OCI-LY3 (cell line): Measurements from ENCODE around the gene PXDN.

ENCODE experiments used
- H2AFZ ChIP-seq: fragments of 200-600, 300-600 bp; shearing (Covaris generic); 2 replicates; pipeline ENCODE4 v1.6.0; 2014; ENCODE audit warnings: antibody characterized with exemption, low read depth, low read length
- H3K27ac ChIP-seq: fragments of 200-600, 300-600 bp; sonication (generic); 2 replicates; pipeline ENCODE4 v1.5.1; 2014; ENCODE audit warnings: mild to moderate bottlenecking, low read length, moderate library complexity, mixed read lengths
- H3K27me3 ChIP-seq: fragments of 200-600, 300-600 bp; sonication (generic); 2 replicates; pipeline ENCODE4 v1.6.1; 2014; ENCODE audit warnings: low read depth, low read length, mixed read lengths
- H3K36me3 ChIP-seq: fragments of 200-600, 300-600 bp; sonication (generic); replicated peaks from 2 replicates; pipeline ENCODE3; 2014; ENCODE audit warnings: low read depth, low read length, mixed read lengths
- H3K4me1 ChIP-seq: fragments of 300-600, 200-600 bp; sonication (generic); 2 replicates; pipeline ENCODE4 v1.6.1; 2014; ENCODE audit warnings: low read length, mixed read lengths
- H3K4me2 ChIP-seq: fragments of 200-600, 300-600 bp; sonication (generic); 2 replicates; pipeline ENCODE4 v1.6.1; 2014; ENCODE audit warnings: low read length, mixed read lengths
- H3K4me3 ChIP-seq: fragments of 300-600, 200-600 bp; sonication (generic); 2 replicates; pipeline ENCODE4 v1.5.1; 2014; ENCODE audit warnings: antibody characterized with exemption, mild to moderate bottlenecking, low read length, moderate library complexity
- H3K79me2 ChIP-seq: fragments of 300-600, 200-600 bp; shearing (Covaris generic); 2 replicates; pipeline ENCODE4 v1.6.1; 2014; ENCODE audit warnings: mild to moderate bottlenecking, low read length, mixed read lengths
- H3K9ac ChIP-seq: fragments of 300-600, 200-600 bp; shearing (Covaris generic); 2 replicates; pipeline ENCODE4 v1.6.0; 2014; ENCODE audit warnings: mild to moderate bottlenecking, low read length, moderate library complexity
- H3K9me3 ChIP-seq: fragments of 200-600, 300-600 bp; shearing (Covaris generic); 2 replicates; pipeline ENCODE4 v1.6.1; 2014; ENCODE audit warnings: low read length, mixed read lengths; ENCODE audit not compliant: insufficient read depth
- H4K20me1 ChIP-seq: fragments of 200-600, 300-600 bp; sonication (generic); 2 replicates; pipeline ENCODE4 v1.6.1; 2016; ENCODE audit warnings: low read length, mixed read lengths; ENCODE audit not compliant: insufficient read depth
- EZH2phosphoT487 ChIP-seq: fragments of 200-600 bp; shearing (Covaris generic); IDR thresholded peaks from 2 replicates; pipeline ENCODE4 v1.6.1; 2018; ENCODE audit warnings: antibody characterized with exemption, mixed run types, low read depth
- TF ChIP-seq, protein P1 (sequence below): fragments of 200-600, 300-600 bp; sonication (generic); IDR thresholded peaks from 2 replicates; pipeline ENCODE4 v1.5.1; 2014; ENCODE audit warnings: antibody characterized with exemption, low read length, low read depth

Gene PXDN

GRCh38 chr2:1634681-1635341 is 109.5 kb downstream of the PXDN start:
- Histone ChIP-seq H4K20me1 (no peaks in the 10 kb centered on the region), H3K9me3 (no peaks in the 10 kb centered on the region), H3K9ac (no peak overlapping the region), H3K27ac (no peak overlapping the region), H3K27me3 (no peaks in the 10 kb centered on the region), H2AFZ (no peak overlapping the region), H3K36me3 (peaks cover 89% of the 10 kb centered on the region), H3K79me2 (no peaks in the 10 kb centered on the region), H3K4me1 (no peaks in the 10 kb centered on the region), H3K4me3 (no peak overlapping the region), H3K4me2 (no peak overlapping the region)
- TF ChIP-seq, protein P1, sequence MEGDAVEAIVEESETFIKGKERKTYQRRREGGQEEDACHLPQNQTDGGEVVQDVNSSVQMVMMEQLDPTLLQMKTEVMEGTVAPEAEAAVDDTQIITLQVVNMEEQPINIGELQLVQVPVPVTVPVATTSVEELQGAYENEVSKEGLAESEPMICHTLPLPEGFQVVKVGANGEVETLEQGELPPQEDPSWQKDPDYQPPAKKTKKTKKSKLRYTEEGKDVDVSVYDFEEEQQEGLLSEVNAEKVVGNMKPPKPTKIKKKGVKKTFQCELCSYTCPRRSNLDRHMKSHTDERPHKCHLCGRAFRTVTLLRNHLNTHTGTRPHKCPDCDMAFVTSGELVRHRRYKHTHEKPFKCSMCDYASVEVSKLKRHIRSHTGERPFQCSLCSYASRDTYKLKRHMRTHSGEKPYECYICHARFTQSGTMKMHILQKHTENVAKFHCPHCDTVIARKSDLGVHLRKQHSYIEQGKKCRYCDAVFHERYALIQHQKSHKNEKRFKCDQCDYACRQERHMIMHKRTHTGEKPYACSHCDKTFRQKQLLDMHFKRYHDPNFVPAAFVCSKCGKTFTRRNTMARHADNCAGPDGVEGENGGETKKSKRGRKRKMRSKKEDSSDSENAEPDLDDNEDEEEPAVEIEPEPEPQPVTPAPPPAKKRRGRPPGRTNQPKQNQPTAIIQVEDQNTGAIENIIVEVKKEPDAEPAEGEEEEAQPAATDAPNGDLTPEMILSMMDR: no peak
- no peak for TF ChIP-seq EZH2phosphoT487

DNA sequence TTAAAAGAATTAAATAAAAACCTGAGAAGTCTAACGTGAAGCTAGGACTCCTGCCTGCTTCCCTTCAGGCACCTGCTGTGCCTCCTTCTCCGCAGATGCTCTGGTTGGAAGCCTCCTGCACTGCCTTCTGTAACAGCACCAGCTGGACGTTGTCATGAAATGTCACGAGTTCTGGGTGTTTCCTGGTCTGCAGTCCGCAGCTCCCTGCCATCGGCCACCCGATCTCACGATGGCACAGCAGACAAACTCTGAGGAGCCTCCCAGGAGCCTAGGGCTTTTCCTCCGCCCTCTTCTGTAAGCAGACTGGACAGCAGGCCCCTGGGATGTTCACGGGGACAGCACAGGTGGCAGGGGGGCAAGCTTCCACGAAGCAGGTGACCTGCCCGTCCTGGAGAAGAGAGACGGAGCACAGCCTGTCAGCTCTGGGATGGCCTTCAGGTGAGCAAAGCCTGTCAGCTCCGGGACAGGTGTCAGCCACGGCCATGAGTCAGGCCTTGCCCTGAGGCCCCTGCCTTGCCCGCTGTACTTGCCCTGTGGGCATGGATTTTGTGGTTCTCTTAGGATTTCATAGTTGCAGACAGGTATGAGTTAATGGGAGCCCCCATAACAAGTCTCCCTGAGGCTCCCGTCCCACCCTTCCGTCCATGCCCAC is 110.3 kb downstream of the PXDN start:
- Histone ChIP-seq H3K4me1 (no peaks in the 10 kb centered on the region), H3K36me3 (peaks cover 90% of the 10 kb centered on the region), H3K9me3 (no peaks in the 10 kb centered on the region), H4K20me1 (no peaks in the 10 kb centered on the region), H2AFZ (no peak overlapping the region), H3K79me2 (no peaks in the 10 kb centered on the region), H3K4me2 (no peak overlapping the region), H3K27me3 (no peaks in the 10 kb centered on the region), H3K4me3 (no peak overlapping the region), H3K9ac (no peak overlapping the region), H3K27ac (no peak overlapping the region)
- TF ChIP-seq EZH2phosphoT487: no peak
- TF ChIP-seq, protein P1: no peak

GRCh38 chr2:1633092-1633671 is 111.1 kb downstream of the PXDN start:
- no peak overlapping the region for H3K4me2 ChIP-seq

GRCh38 chr2:1632510-1632909 is 111.8 kb downstream of the PXDN start:
- Histone ChIP-seq H3K4me1 (no peaks in the 10 kb centered on the region), H3K9ac (no peak overlapping the region), H3K79me2 (no peaks in the 10 kb centered on the region), H3K36me3 (peaks cover 84% of the 10 kb centered on the region), H2AFZ (no peak overlapping the region), H3K4me2 (no peak overlapping the region), H4K20me1 (no peaks in the 10 kb centered on the region), H3K9me3 (no peaks in the 10 kb centered on the region), H3K27ac (no peak overlapping the region), H3K4me3 (no peak overlapping the region), H3K27me3 (no peaks in the 10 kb centered on the region)
- TF ChIP-seq, protein P1: no peak

More at GRCh38 chr2:1633092-1633671, 111.1 kb downstream of the PXDN start:
- Histone ChIP-seq H3K79me2 (no peaks in the 10 kb centered on the region), H3K27me3 (no peaks in the 10 kb centered on the region), H3K4me1 (no peaks in the 10 kb centered on the region), H3K36me3 (peaks cover 86% of the 10 kb centered on the region), H2AFZ (no peak overlapping the region), H3K9ac (no peak overlapping the region), H4K20me1 (no peaks in the 10 kb centered on the region), H3K9me3 (no peaks in the 10 kb centered on the region), H3K4me3 (no peak overlapping the region), H3K27ac (no peak overlapping the region)
- no peak for TF ChIP-seq EZH2phosphoT487
- TF ChIP-seq, protein P1: no peak
